Suppressor macrophage treated with lipopolysaccharide for 4 hours (primary cell): Measurements from ENCODE around the gene ECI2.
A peak's percentile ranks its signal among the peaks of the same experiment; 100 is the strongest.
"Not testable (repeated sequence)": the region's sequence is repeated elsewhere in the genome, so short reads cannot be mapped to it uniquely, and the experiment has no call there.

Experiments
- DNase-seq: peaks from one replicate; pipeline ENCODE4 v3.0.0-alpha.2; 2020

The ECI2 gene

GRCh38 chr6:4136354-4136831, 1.0 kb upstream of the ECI2 start:
- DNase-seq = no peak

GRCh38 chr6:4135665-4136353, 434 bp upstream of the ECI2 start:
- DNase-seq = peak; percentile 96

GRCh38 chr6:4133941-4134838, 1.2 kb downstream of the ECI2 start:
- peak; percentile 6 for DNase-seq

GRCh38 chr6:4130357-4130987, 4.9 kb downstream of the ECI2 start:
- DNase-seq = no peak

- no peak for DNase-seq
These were observed 5.9 kb downstream of the ECI2 start for GRCh38 chr6:4129446-4129845.

- no peak for DNase-seq
These were observed 6.6 kb downstream of the ECI2 start for GRCh38 chr6:4128748-4129147.

- DNase-seq = no peak
These were observed 7.3 kb downstream of the ECI2 start for GRCh38 chr6:4128072-4128471.

GRCh38 chr6:4125933-4126864, 9.2 kb downstream of the ECI2 start:
- no peak for DNase-seq

GRCh38 chr6:4125500-4125899, 9.9 kb downstream of the ECI2 start:
- no peak for DNase-seq

GRCh38 chr6:4124351-4124750, 11.0 kb downstream of the ECI2 start:
- no peak for DNase-seq

- DNase-seq = no peak
These were observed 19.6 kb downstream of the ECI2 start for GRCh38 chr6:4115741-4116140.

- DNase-seq = no peak
These were observed 21.3 kb downstream of the ECI2 start for GRCh38 chr6:4114123-4114522.

- no peak for DNase-seq
These were observed 21.7 kb downstream of the ECI2 start for GRCh38 chr6:4113649-4114048.

- DNase-seq = no peak
These were observed 23.0 kb downstream of the ECI2 start for GRCh38 chr6:4112366-4112765.

- DNase-seq = not testable (repeated sequence)
These were observed 26.0 kb downstream of the ECI2 start for GRCh38 chr6:4109363-4109815.

GRCh38 chr6:4108561-4109093, 26.7 kb downstream of the ECI2 start:
- no peak for DNase-seq

- DNase-seq = no peak
These were observed 27.5 kb downstream of the ECI2 start for GRCh38 chr6:4107873-4108272.

GRCh38 chr6:4105980-4106536, 29.3 kb downstream of the ECI2 start:
- DNase-seq = no peak

GRCh38 chr6:4103929-4104328, 31.4 kb downstream of the ECI2 start:
- no peak for DNase-seq

GRCh38 chr6:4102687-4103244, 32.6 kb downstream of the ECI2 start:
- DNase-seq = no peak

GRCh38 chr6:4101298-4101697, 34.1 kb downstream of the ECI2 start:
- DNase-seq = no peak
